ENCODE results near the gene RBM44.

DNA sequence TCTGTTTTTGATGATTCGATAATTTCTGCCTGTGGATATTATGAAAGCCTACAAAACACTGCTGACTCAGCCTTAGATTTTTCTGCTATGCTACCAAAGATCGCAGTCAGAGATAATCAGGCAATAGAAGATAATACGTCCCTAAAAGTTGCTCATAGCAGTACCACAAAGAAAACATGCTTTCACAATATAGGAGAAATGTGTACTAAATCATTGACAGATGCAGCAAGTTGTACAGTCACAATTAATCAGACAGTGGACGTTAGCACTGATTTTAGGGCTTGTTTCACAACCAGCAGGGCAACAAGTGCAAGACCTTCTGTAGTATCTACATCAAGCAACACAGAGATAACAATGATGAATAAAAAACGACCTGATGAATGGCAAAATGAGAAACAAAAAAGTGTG is 19.5 kb downstream of the RBM44 start:
- TF ChIP-seq, protein P1, sequence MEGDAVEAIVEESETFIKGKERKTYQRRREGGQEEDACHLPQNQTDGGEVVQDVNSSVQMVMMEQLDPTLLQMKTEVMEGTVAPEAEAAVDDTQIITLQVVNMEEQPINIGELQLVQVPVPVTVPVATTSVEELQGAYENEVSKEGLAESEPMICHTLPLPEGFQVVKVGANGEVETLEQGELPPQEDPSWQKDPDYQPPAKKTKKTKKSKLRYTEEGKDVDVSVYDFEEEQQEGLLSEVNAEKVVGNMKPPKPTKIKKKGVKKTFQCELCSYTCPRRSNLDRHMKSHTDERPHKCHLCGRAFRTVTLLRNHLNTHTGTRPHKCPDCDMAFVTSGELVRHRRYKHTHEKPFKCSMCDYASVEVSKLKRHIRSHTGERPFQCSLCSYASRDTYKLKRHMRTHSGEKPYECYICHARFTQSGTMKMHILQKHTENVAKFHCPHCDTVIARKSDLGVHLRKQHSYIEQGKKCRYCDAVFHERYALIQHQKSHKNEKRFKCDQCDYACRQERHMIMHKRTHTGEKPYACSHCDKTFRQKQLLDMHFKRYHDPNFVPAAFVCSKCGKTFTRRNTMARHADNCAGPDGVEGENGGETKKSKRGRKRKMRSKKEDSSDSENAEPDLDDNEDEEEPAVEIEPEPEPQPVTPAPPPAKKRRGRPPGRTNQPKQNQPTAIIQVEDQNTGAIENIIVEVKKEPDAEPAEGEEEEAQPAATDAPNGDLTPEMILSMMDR (IDR thresholded peaks at IDR 0.05; ENCODE audit: low read depth, low read length, missing input control), result no peak
- no peak for TF ChIP-seq YY1 (IDR thresholded peaks at IDR 0.05)
- TF ChIP-seq, protein P2, sequence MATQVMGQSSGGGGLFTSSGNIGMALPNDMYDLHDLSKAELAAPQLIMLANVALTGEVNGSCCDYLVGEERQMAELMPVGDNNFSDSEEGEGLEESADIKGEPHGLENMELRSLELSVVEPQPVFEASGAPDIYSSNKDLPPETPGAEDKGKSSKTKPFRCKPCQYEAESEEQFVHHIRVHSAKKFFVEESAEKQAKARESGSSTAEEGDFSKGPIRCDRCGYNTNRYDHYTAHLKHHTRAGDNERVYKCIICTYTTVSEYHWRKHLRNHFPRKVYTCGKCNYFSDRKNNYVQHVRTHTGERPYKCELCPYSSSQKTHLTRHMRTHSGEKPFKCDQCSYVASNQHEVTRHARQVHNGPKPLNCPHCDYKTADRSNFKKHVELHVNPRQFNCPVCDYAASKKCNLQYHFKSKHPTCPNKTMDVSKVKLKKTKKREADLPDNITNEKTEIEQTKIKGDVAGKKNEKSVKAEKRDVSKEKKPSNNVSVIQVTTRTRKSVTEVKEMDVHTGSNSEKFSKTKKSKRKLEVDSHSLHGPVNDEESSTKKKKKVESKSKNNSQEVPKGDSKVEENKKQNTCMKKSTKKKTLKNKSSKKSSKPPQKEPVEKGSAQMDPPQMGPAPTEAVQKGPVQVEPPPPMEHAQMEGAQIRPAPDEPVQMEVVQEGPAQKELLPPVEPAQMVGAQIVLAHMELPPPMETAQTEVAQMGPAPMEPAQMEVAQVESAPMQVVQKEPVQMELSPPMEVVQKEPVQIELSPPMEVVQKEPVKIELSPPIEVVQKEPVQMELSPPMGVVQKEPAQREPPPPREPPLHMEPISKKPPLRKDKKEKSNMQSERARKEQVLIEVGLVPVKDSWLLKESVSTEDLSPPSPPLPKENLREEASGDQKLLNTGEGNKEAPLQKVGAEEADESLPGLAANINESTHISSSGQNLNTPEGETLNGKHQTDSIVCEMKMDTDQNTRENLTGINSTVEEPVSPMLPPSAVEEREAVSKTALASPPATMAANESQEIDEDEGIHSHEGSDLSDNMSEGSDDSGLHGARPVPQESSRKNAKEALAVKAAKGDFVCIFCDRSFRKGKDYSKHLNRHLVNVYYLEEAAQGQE (IDR thresholded peaks at IDR 0.05), result no peak
- TF ChIP-seq, protein P3, sequence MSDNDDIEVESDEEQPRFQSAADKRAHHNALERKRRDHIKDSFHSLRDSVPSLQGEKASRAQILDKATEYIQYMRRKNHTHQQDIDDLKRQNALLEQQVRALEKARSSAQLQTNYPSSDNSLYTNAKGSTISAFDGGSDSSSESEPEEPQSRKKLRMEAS (IDR thresholded peaks at IDR 0.05), result no peak
- no peak for TF ChIP-seq RXRA (IDR thresholded peaks at IDR 0.05)
- TF ChIP-seq, protein P4, sequence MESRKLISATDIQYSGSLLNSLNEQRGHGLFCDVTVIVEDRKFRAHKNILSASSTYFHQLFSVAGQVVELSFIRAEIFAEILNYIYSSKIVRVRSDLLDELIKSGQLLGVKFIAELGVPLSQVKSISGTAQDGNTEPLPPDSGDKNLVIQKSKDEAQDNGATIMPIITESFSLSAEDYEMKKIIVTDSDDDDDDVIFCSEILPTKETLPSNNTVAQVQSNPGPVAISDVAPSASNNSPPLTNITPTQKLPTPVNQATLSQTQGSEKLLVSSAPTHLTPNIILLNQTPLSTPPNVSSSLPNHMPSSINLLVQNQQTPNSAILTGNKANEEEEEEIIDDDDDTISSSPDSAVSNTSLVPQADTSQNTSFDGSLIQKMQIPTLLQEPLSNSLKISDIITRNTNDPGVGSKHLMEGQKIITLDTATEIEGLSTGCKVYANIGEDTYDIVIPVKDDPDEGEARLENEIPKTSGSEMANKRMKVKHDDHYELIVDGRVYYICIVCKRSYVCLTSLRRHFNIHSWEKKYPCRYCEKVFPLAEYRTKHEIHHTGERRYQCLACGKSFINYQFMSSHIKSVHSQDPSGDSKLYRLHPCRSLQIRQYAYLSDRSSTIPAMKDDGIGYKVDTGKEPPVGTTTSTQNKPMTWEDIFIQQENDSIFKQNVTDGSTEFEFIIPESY (IDR thresholded peaks at IDR 0.05), result no peak
- TF ChIP-seq HNF4G (IDR thresholded peaks at IDR 0.05), result no peak
- no peak for TF ChIP-seq RAD21 (IDR thresholded peaks at IDR 0.05)
- TF ChIP-seq FOXA2 (IDR thresholded peaks at IDR 0.05), result no peak
